Adrenal gland (tissue), 12 donors: ENCODE measurements around the gene ASXL1. TPM values are rescaled to one million over a fixed set of nuclear protein-coding genes. Genes with fewer than 3 reads are reported as not detected.

Experiments
- DNase-seq, 7 donors: peaks; one replicate each; pipeline ENCODE4 v3.0.0-alpha.2; 2019 to 2020
- H3K27ac ChIP-seq, 5 donors: fragments of 200-600 bp; sonication (generic) in 4 of 5; 1 replicate in 3 of 5; 2 replicates in 2 of 5; pipeline versions ENCODE4 v1.5.1 to v1.8.0; 2016 to 2020; ENCODE audit warnings: mild to moderate bottlenecking in 1 of 5
- H3K27me3 ChIP-seq: fragments of 200-600 bp; 2 replicates; pipeline ENCODE4 v1.8.0; 2021
- H3K36me3 ChIP-seq, 2 donors: fragments of 200-600 bp; replicated peaks in 1 of 2; 1 replicate in 1 of 2; 2 replicates in 1 of 2; pipeline versions ENCODE4 v1.5.1 to v1.8.0; 2018 to 2022
- H3K4me1 ChIP-seq, 2 donors: fragments of 200-600 bp; replicated peaks in 1 of 2; 1 replicate in 1 of 2; 2 replicates in 1 of 2; pipeline versions ENCODE4 v1.5.1 to v1.8.0; 2018 to 2021
- H3K4me3 ChIP-seq, 4 donors: fragments of 200-600 bp; sonication (generic) in 3 of 4; one replicate each; pipeline ENCODE4 v1.5.1; 2016 to 2018
- H3K9me3 ChIP-seq, 3 donors: fragments of 200-600 bp; sonication (generic) in 1 of 3; replicated peaks in 1 of 3; 1 replicate in 2 of 3; 2 replicates in 1 of 3; pipeline versions ENCODE4 v1.5.1 to v1.8.0; 2016 to 2021
- CTCF ChIP-seq, 6 experiments: fragments of 450-650 bp in 4 of 6; fragments of 200-600 bp in 2 of 6; sonication (generic) in 1 of 6; IDR thresholded peaks; 1 replicate in 5 of 6; 2 replicates in 1 of 6; pipeline versions ENCODE4 v1.5.1 to v1.8.0; 2016 to 2021; ENCODE audit warnings: antibody characterized with exemption in 6 of 6, mild to moderate bottlenecking in 2 of 6, moderate library complexity in 1 of 6
- POLR2A ChIP-seq, 2 donors: fragments of 450-650 bp; IDR thresholded peaks; one replicate each; pipeline ENCODE4 v1.6.1; 2017; ENCODE audit warnings: antibody characterized with exemption in 2 of 2, mild to moderate bottlenecking in 2 of 2, moderate library complexity in 1 of 2
- WGBS, 4 donors: extraction: QIAGEN DNeasy Blood & Tissue Kit in 2 of 4; methylation state at CpG; one replicate each; pipeline versions ENCODE4 v1.1.5 to v1.1.7; 2013 to 2017; 5-methylcytosine and 5-hydroxymethylcytosine counted together
- intact Hi-C, 2 donors: fragments of 100-400 bp; cut with DNase I; formaldehyde crosslinking; loops; one replicate each; pipeline versions ENCODE4 v1.14.1 to v1.15.0; 2022 to 2023
- polyA plus RNA-seq, 3 donors: library from polyadenylated mRNA; stranded (reverse); fragments of 200-250 nt in 2 of 3; fragments of 350-450 nt in 1 of 3; fragmentation: Illumina TruSeq in 1 of 3; extraction: RNeasy Lipid Tissue Mini Kit (QIAGEN cat#74804) in 1 of 3; gene quantifications; one replicate each; pipeline ENCODE4 v1.2.3, GENCODE V29; 2013 to 2014
- total RNA-seq, 9 donors: library from RNA; depleted of rRNA in 4 of 9; stranded (reverse); fragments of >200 nt in 4 of 9; fragments of 120-200 nt in 1 of 9; fragmentation: NEBNext Ultra II Directional in 1 of 9; extraction: Animal tissue kit (Norgen Biotek cat#: 25700) in 1 of 9; gene quantifications; one replicate each; pipeline versions ENCODE4 v1.1.0 to v1.2.4, GENCODE V29; 2013 to 2023
- donor health status: healthy with polysubstance abuse.
- donor health status: Bipolar disorder and iron deficiency.
- donor health status: DM: yes; HTN: yes; CAD: no.
- donor health status: DM: no; HTN: no; CAD: no.
- donor health status: DM: no; HTN: no; CAD: no.
- donor health status: DM: yes; HTN: yes; CAD: no.

The ASXL1 gene
- total and polyA plus RNA-seq, 12 donors, result 19.9 to 77.7 (median 51.8) TPM

DNA sequence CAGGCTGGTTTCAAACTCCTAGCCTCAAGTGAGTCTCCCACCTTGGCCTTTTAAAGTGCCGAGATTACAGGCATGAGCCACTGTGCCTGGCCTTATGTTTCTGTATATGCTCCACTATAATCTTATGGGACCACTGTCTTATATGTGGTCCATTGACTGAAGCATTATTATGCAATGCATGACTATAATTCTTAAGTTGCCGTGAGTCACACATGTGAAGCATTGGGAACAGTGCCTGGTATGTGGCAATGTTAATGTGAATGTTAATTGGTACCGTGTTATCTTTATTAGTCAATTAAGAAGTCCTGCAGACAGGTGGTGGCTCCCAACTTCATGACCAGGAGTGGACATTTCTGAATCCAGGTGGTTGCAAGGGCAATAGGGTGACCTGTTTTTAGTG is 14.7 kb upstream of the ASXL1 start:
- WGBS, 4 donors, result 57 to 67% (median 63%) methylated on average over 3 of the region's 3 CpGs
- no peaks in the 10 kb centered on the region for H3K9me3 ChIP-seq
- H3K4me1 ChIP-seq, result no peaks in the 10 kb centered on the region
- no peaks in the 10 kb centered on the region for H3K36me3 ChIP-seq
- no peak overlapping the region for H3K4me3 ChIP-seq
- H3K27ac ChIP-seq, result no peak overlapping the region
- TF ChIP-seq CTCF (IDR thresholded peaks at IDR 0.05) (no peak), POLR2A (IDR thresholded peaks at IDR 0.05) (no peak)
- H3K27me3 ChIP-seq, result no peaks in the 10 kb centered on the region
- intact Hi-C loops, result no loop called here
- peak in 2 of 7 donors; percentile 19 to 31 for DNase-seq

DNA sequence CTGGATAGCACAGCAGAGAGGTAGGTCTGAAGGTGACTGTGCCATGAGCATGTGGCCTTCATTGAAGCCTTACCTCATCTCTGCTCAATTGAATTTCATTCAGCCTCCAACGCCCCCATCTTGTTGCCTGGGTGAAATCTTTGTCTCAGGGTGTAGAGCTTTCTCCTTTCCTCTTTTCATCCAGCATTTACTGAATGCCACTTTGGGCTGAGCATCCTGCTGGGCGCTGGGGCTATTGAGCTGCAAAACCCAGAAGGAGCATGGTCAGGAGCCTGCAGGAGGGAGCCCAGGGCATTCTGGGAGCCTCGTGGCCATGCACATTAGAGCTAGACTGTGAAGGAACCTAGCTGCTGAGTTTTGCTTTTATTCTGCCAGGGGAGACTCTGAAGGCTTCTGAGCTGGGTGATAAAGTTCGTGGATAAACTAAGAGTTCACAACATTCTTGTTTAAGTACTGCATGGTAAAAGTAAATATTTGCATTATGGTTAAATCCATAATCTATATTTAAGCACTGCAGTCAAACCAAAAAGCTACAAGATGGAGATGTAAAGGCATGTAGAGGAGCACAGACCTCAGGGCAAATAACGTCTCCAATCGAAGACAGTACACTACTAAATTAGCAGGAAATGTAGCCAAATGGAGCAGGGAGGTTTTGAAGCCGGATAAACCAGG is 13.2 kb upstream of the ASXL1 start:
- Histone ChIP-seq H3K27ac (no peak overlapping the region), H3K4me1 (no peaks in the 10 kb centered on the region), H3K9me3 (no peaks in the 10 kb centered on the region), H3K27me3 (no peaks in the 10 kb centered on the region), H3K4me3 (no peak overlapping the region), H3K36me3 (no peaks in the 10 kb centered on the region)
- no peak for DNase-seq
- TF ChIP-seq CTCF (IDR thresholded peaks at IDR 0.05), result no peak
- no peak for TF ChIP-seq POLR2A (IDR thresholded peaks at IDR 0.05)
- 64 to 69% (median 66%) methylated on average over 7 of the region's 7 CpGs for WGBS, 4 donors
- intact Hi-C loops, result no loop called here

GRCh38 chr20:32348207-32348606 is 9.9 kb upstream of the ASXL1 start:
- H3K27ac ChIP-seq, result no peak overlapping the region
- no peaks in the 10 kb centered on the region for H3K9me3 ChIP-seq
- no peak overlapping the region for H3K4me3 ChIP-seq
- WGBS, 4 donors, result 80 to 87% (median 84%) methylated on average over 3 of the region's 3 CpGs
- DNase-seq, result no peak
- no peak for TF ChIP-seq CTCF (IDR thresholded peaks at IDR 0.05)
- H3K4me1 ChIP-seq, result no peaks in the 10 kb centered on the region
- intact Hi-C loops, result no loop called here
- no peaks in the 10 kb centered on the region for H3K27me3 ChIP-seq
- H3K36me3 ChIP-seq, result no peaks in the 10 kb centered on the region

DNA sequence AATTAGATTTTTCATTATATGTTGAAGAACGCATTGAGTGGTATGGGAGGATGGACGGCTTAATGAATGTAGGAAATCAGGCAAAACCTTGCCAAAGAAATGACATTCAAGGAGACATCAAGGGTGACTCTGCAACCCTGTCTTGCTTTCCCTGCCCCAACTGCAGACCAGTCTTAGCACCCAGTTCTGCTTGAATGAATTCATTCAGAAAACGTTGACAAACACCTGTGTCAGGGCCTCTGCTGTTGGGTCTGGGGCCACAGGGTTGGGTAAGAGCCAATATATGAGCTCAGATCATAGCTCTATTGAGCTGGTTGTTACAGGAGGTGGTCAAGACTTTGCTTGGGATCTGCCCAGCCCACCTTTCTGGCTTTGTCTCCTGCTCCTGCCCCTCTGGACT is 7.7 kb upstream of the ASXL1 start:
- H3K9me3 ChIP-seq, result no peaks in the 10 kb centered on the region
- intact Hi-C loops, result no loop called here
- H3K27me3 ChIP-seq, result no peaks in the 10 kb centered on the region
- TF ChIP-seq POLR2A (IDR thresholded peaks at IDR 0.05) (no peak), CTCF (IDR thresholded peaks at IDR 0.05) (no peak)
- H3K4me3 ChIP-seq, result no peak overlapping the region
- WGBS, 4 donors, result 85 to 100% (median 86%) methylated on average over 3 of the region's 3 CpGs
- no peak overlapping the region for H3K27ac ChIP-seq
- H3K36me3 ChIP-seq, result no peaks in the 10 kb centered on the region
- H3K4me1 ChIP-seq, result peaks cover 4 to 10% of the 10 kb centered on the region in 2 donors
- no peak for DNase-seq
